HFF-Myc (cell line): ENCODE results near the gene SLC2A6.

Experiments
- DNase-seq: peaks from one replicate; pipeline ENCODE4 v3.0.0-alpha.2; 2011; ENCODE audit warnings: low read depth; ENCODE audit errors: extremely low read depth
- H3K4me3 ChIP-seq: replicated peaks from 2 replicates; pipeline ENCODE4 v1.5.1; 2011; ENCODE audit warnings: low read depth, mild to moderate bottlenecking, control low read depth, low read length
- CTCF ChIP-seq: IDR thresholded peaks from 2 replicates; pipeline ENCODE4 v1.5.1; 2012; ENCODE audit warnings: mild to moderate bottlenecking, low read depth, low read length, control low read depth; ENCODE audit errors: missing control alignments

The SLC2A6 gene

GRCh38 chr9:133464638-133465037, 14.3 kb downstream of the SLC2A6 start:
- no peak overlapping the region for H3K4me3 ChIP-seq
- no peak for DNase-seq
- no peak for TF ChIP-seq CTCF

GRCh38 chr9:133463864-133464615, 14.9 kb downstream of the SLC2A6 start:
- no peak for DNase-seq

GRCh38 chr9:133463234-133463863, 15.6 kb downstream of the SLC2A6 start:
- H3K4me3 ChIP-seq, result no peak overlapping the region
- TF ChIP-seq CTCF, result no peak
- no peak for DNase-seq

More at GRCh38 chr9:133463864-133464615, 14.9 kb downstream of the SLC2A6 start:
- TF ChIP-seq CTCF, result no peak
- no peak overlapping the region for H3K4me3 ChIP-seq

- no peak for TF ChIP-seq CTCF
- DNase-seq, result no peak
- H3K4me3 ChIP-seq, result no peak overlapping the region
Measured at GRCh38 chr9:133461975-133462374, 16.9 kb downstream of the SLC2A6 start.

GRCh38 chr9:133460405-133461175, 18.3 kb downstream of the SLC2A6 start:
- DNase-seq, result no peak
- TF ChIP-seq CTCF, result no peak
- peak overlapping the region; percentile 56 for H3K4me3 ChIP-seq

GRCh38 chr9:133459476-133460404, 19.2 kb downstream of the SLC2A6 start, which contains the start of gene CACFD1:
Gene CACFD1 (plus strand): TSS chr9:133459978. CDS start chr9:133460067, 89 bp downstream.
- no peak for TF ChIP-seq CTCF
- DNase-seq, result peak; percentile 61
- H3K4me3 ChIP-seq, result peak within 1 kb of the TSS; percentile 56
